Nephron (organoid): ENCODE measurements around the gene FKBP5.

Source experiments
- H3K27ac Mint-ChIP-seq, 3 experiments: 2 replicates each; pipeline ENCODE4 v1.8.0; 2020; ENCODE audit warnings: mixed read lengths in 3 of 3, mild to moderate bottlenecking in 2 of 3, moderate library complexity in 1 of 3
- H3K27me3 Mint-ChIP-seq: 2 replicates; pipeline ENCODE4 v1.8.0; 2021; ENCODE audit warnings: low read depth, mild to moderate bottlenecking, moderate library complexity, mixed read lengths
- H3K36me3 Mint-ChIP-seq: 2 replicates; pipeline ENCODE4 v1.8.0; 2020; ENCODE audit warnings: low read depth, mixed read lengths
- H3K4me1 Mint-ChIP-seq: 2 replicates; pipeline ENCODE4 v1.8.0; 2020; ENCODE audit warnings: mixed read lengths
- H3K4me3 Mint-ChIP-seq, 3 experiments: 2 replicates each; pipeline ENCODE4 v1.8.0; 2020; ENCODE audit warnings: mild to moderate bottlenecking in 3 of 3, mixed read lengths in 3 of 3, moderate library complexity in 2 of 3
- H3K9me3 Mint-ChIP-seq: 2 replicates; pipeline ENCODE4 v1.8.0; 2020; ENCODE audit warnings: mixed read lengths
- CTCF ChIP-seq, 3 experiments: fragments of 200-600 bp; sonication (generic); IDR thresholded peaks; one replicate each; pipeline ENCODE4 v1.5.0; 2021; ENCODE audit warnings: antibody characterized with exemption in 3 of 3; ENCODE audit not compliant: unreplicated experiment in 3 of 3

Gene FKBP5

DNA sequence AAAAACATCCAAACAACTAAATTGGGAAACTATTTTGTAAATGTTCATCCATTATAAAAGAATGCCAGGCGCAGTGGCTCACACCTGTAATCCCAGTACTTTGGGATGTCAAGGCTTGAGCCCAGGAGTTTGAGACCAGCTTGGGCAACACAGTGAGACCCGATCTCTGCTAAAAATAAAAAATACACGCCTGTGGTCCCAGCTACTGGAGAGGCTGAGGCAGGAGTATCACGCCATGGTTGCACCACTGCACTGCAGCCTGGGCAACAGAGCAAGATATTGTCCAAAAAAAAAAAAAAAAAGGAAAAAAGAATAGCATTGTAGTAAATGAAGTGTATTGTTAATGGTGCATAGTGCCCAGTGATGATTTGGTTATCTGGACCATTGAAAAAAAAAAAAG, 38.7 kb downstream of the FKBP5 start:
- H3K27ac Mint-ChIP-seq = no peak overlapping the region
- no peak for TF ChIP-seq CTCF (IDR thresholded peaks at IDR 0.05; ENCODE audit: unreplicated experiment in 3 of 3)
- H3K4me1 Mint-ChIP-seq = no peaks in the 10 kb centered on the region
- peaks cover 3% of the 10 kb centered on the region for H3K36me3 Mint-ChIP-seq
- H3K4me3 Mint-ChIP-seq = no peak overlapping the region
- H3K27me3 Mint-ChIP-seq = no peaks in the 10 kb centered on the region
- no peaks in the 10 kb centered on the region for H3K9me3 Mint-ChIP-seq

- TF ChIP-seq CTCF (IDR thresholded peaks at IDR 0.05; ENCODE audit: unreplicated experiment in 3 of 3) = no peak
- Mint-ChIP-seq H3K27ac (no peak overlapping the region), H3K36me3 (peaks cover 3% of the 10 kb centered on the region), H3K27me3 (no peaks in the 10 kb centered on the region), H3K4me3 (no peak overlapping the region), H3K9me3 (no peaks in the 10 kb centered on the region), H3K4me1 (no peaks in the 10 kb centered on the region)
These were observed 40.5 kb downstream of the FKBP5 start for GRCh38 chr6:35648203-35648602.

GRCh38 chr6:35647400-35647799, 41.3 kb downstream of the FKBP5 start:
- peaks cover 3% of the 10 kb centered on the region for H3K36me3 Mint-ChIP-seq

DNA sequence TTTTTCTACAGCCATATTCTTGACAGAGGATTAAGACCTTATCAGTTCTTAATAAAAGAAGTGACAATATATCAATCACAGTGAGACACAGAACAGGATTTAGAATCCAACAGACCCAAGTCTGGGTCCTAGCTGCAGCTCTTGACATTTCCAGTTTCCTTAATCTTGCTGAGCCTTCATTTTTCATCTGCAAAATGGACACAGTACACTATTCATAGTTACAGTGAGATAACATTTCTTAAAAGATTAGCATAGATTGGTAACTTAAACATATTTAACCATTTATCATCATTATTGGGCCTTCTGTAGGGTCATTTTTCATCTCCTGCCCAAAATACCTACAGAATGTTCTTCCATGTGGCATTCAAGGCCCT, 45.6 kb downstream of the FKBP5 start:
- H3K27me3 Mint-ChIP-seq = no peaks in the 10 kb centered on the region
- no peak overlapping the region for H3K4me3 Mint-ChIP-seq
- peaks cover 3% of the 10 kb centered on the region for H3K36me3 Mint-ChIP-seq

More at GRCh38 chr6:35647400-35647799, 41.3 kb downstream of the FKBP5 start:
- Mint-ChIP-seq H3K4me1 (no peaks in the 10 kb centered on the region), H3K9me3 (no peaks in the 10 kb centered on the region), H3K27me3 (no peaks in the 10 kb centered on the region), H3K27ac (no peak overlapping the region), H3K4me3 (no peak overlapping the region)
- TF ChIP-seq CTCF (IDR thresholded peaks at IDR 0.05; ENCODE audit: unreplicated experiment in 3 of 3) = no peak

DNA sequence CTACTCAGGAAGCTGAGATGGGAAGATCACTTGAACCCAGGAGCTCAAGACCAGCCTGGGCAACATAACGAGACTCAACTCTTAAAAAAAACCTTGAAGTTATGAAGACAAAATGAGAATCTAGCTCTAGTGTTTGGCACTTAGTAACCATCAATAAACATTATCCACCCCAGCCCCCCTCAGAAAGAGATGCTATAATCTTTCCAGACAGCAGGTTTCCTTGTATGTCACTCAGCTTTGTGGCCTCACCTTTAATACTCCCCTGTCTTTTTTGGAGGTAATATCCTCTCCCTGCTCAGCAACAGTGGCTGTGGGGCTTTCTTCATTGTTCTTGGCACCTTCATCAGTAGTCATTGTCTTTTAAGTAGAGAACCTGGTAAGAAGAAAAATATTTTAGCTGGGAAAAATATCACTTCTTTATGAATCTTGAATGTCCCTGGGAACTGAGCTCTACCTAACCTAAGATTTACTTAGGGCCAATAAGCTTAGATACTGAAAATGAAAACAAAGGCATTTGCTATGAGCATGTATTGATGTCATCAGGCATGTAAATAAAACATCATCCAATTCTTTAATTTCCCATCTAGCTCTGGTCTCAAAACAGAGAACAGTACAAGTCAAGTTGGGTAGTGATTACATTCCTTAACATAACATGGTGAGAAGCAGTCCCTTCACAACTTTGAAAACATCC, 46.1 kb downstream of the FKBP5 start:
- Mint-ChIP-seq H3K27me3 (no peaks in the 10 kb centered on the region), H3K4me1 (no peaks in the 10 kb centered on the region), H3K36me3 (peaks cover 3% of the 10 kb centered on the region), H3K27ac (no peak overlapping the region), H3K4me3 (no peak overlapping the region), H3K9me3 (no peaks in the 10 kb centered on the region)
- no peak for TF ChIP-seq CTCF (IDR thresholded peaks at IDR 0.05; ENCODE audit: unreplicated experiment in 3 of 3)

More for the DNA sequence above, 45.6 kb downstream of the FKBP5 start:
- no peak for TF ChIP-seq CTCF (IDR thresholded peaks at IDR 0.05; ENCODE audit: unreplicated experiment in 3 of 3)
- Mint-ChIP-seq H3K9me3 (no peaks in the 10 kb centered on the region), H3K27ac (no peak overlapping the region), H3K4me1 (no peaks in the 10 kb centered on the region)

GRCh38 chr6:35640017-35640664, 48.6 kb downstream of the FKBP5 start:
- H3K36me3 Mint-ChIP-seq = peaks cover 9% of the 10 kb centered on the region
- no peak for TF ChIP-seq CTCF (IDR thresholded peaks at IDR 0.05; ENCODE audit: unreplicated experiment in 3 of 3)
- peaks cover 4% of the 10 kb centered on the region for H3K4me1 Mint-ChIP-seq
- H3K4me3 Mint-ChIP-seq = no peak overlapping the region
- H3K27me3 Mint-ChIP-seq = no peaks in the 10 kb centered on the region
- H3K27ac Mint-ChIP-seq = no peak overlapping the region
- H3K9me3 Mint-ChIP-seq = no peaks in the 10 kb centered on the region
